OCI-LY1 (cell line): ENCODE data around the gene PRMT7.

Source experiments
- CTCF ChIP-seq: fragments of 200-600 bp; sonication (generic), shearing (Covaris generic); IDR thresholded peaks from 2 replicates; pipeline ENCODE4 v1.5.1; 2017; ENCODE audit warnings: mild to moderate bottlenecking, antibody characterized with exemption, low read length, moderate library complexity, mixed read lengths
- EZH2 ChIP-seq: fragments of 200-600 bp; sonication (generic), shearing (Covaris generic); IDR thresholded peaks from 2 replicates; pipeline ENCODE4 v1.8.0; 2017; ENCODE audit warnings: borderline replicate concordance, mixed run types, mild to moderate bottlenecking, antibody characterized with exemption, low read length, moderate library complexity, mixed read lengths

GRCh38 chr16:68403704-68404103 lies 92.9 kb downstream of the PRMT7 start:
- TF ChIP-seq CTCF (no peak), EZH2 (no peak)
